A549 (cell line): ENCODE data around the gene COL5A1. TPM values are rescaled to one million over a fixed set of nuclear protein-coding genes. Genes with fewer than 3 reads are reported as not detected.

Experiments used
- ATAC-seq, 2 experiments: fragments of 200-7000 bp in 1 of 2; fragments of >200 bp in 1 of 2; cut with Nextera tagmentation in 1 of 2; cut with Tn5 transposase in 1 of 2; 3 replicates each; pipeline versions ENCODE4 v1.8.0 to v1.9.1; 2018 to 2020; ENCODE audit warnings: mild to moderate bottlenecking in 1 of 2, moderate library complexity in 1 of 2
- CTCF ChIA-PET: fragments of 300-600 bp; sonication (Branson Sonifier 250); formaldehyde crosslinking; extraction: SDS; loops from one replicate; lab custom pipeline; 2021; ENCODE audit warnings: antibody characterized with exemption, inconsistent platforms; lab: Yijun Ruan, JAX
- POLR2A ChIA-PET: fragments of 350-600 bp; formaldehyde crosslinking; extraction: SDS; loops from one replicate; lab custom pipeline; 2021; ENCODE audit warnings: antibody characterized with exemption, inconsistent platforms; lab: Yijun Ruan, JAX
- DNase-seq, 2 experiments: peaks; one replicate each; pipeline versions ENCODE4 v3.0.0 to v3.0.0-alpha.2; 2011 to 2016; ENCODE audit warnings: low read depth in 1 of 2, low spot score in 1 of 2
- FAIRE-seq: peaks from 2 replicates; lab custom pipeline; 2011; peaks lifted over from hg19 to GRCh38; lab: Jason Lieb, UNC
- H3K27ac ChIP-seq, 2 experiments: fragments of >200 bp; sonication (Bioruptor Twin); formaldehyde crosslinking; 3 replicates each; pipeline ENCODE4 v1.5.1; 2016 to 2017
- H3K4me1 ChIP-seq: fragments of >200 bp; sonication (Bioruptor Twin); formaldehyde crosslinking; 3 replicates; pipeline ENCODE4 v1.6.1; 2016
- H3K4me2 ChIP-seq: fragments of >200 bp; sonication (Bioruptor Twin); formaldehyde crosslinking; 3 replicates; pipeline ENCODE4 v1.6.1; 2016
- H3K4me3 ChIP-seq: fragments of >200 bp; sonication (Bioruptor Twin); formaldehyde crosslinking; 3 replicates; pipeline ENCODE4 v1.5.1; 2016
- H3K9me3 ChIP-seq: fragments of >200 bp; sonication (Bioruptor Twin); formaldehyde crosslinking; 3 replicates; pipeline ENCODE4 v1.6.1; 2016
- CBX2 ChIP-seq: fragments of 200-600 bp; sonication (generic); IDR thresholded peaks from 2 replicates; pipeline ENCODE4 v1.6.1; 2016; ENCODE audit warnings: low read depth, mild to moderate bottlenecking, borderline replicate concordance
- CEBPB ChIP-seq, 2 experiments: fragments of >200 bp in 1 of 2; sonication (Bioruptor Twin) in 1 of 2; formaldehyde crosslinking in 1 of 2; IDR thresholded peaks; 2 replicates each; pipeline ENCODE4 v1.6.1; 2012 to 2016
- FOSB ChIP-seq: fragments of 250-450 bp; sonication (Bioruptor Pico); IDR thresholded peaks from 2 replicates; pipeline ENCODE4 v1.5.0; 2020; ENCODE audit warnings: mild to moderate bottlenecking, moderate library complexity
- FOXS1 ChIP-seq: fragments of 250-450 bp; sonication (Bioruptor Pico); IDR thresholded peaks from 2 replicates; pipeline ENCODE4 v1.5.0; 2020; ENCODE audit warnings: mild to moderate bottlenecking, moderate library complexity
- HDAC2 ChIP-seq: fragments of 200-600 bp; sonication (generic); IDR thresholded peaks from 2 replicates; pipeline ENCODE4 v1.6.1; 2016
- HOXA7 ChIP-seq: fragments of 250-450 bp; sonication (Bioruptor Pico); IDR thresholded peaks from 2 replicates; pipeline ENCODE4 v1.5.0; 2020; ENCODE audit warnings: mild to moderate bottlenecking, moderate library complexity
- HOXB5 ChIP-seq: fragments of 250-450 bp; sonication (Bioruptor Pico); IDR thresholded peaks from 2 replicates; pipeline ENCODE4 v1.5.0; 2020; ENCODE audit warnings: mild to moderate bottlenecking, moderate library complexity
- JUN ChIP-seq, 2 experiments: fragments of >200 bp; sonication (Bioruptor Twin); formaldehyde crosslinking; IDR thresholded peaks; 2 replicates in 1 of 2; 3 replicates in 1 of 2; pipeline ENCODE4 v1.6.1; 2016 to 2017
- JUNB ChIP-seq: fragments of >200 bp; sonication (Bioruptor Twin); formaldehyde crosslinking; IDR thresholded peaks from 2 replicates; pipeline ENCODE4 v1.6.1; 2016
- KDM1A ChIP-seq: fragments of 200-600 bp; sonication (generic); IDR thresholded peaks from 2 replicates; pipeline ENCODE4 v1.6.1; 2016; ENCODE audit warnings: low read depth, mild to moderate bottlenecking
- KDM5A ChIP-seq: fragments of 200-600 bp; sonication (generic); IDR thresholded peaks from 2 replicates; pipeline ENCODE4 v1.6.1; 2016; ENCODE audit warnings: antibody characterized with exemption, mild to moderate bottlenecking
- MAFK ChIP-seq: fragments of 450-650 bp; IDR thresholded peaks from 2 replicates; pipeline ENCODE4 v1.6.1; 2014; ENCODE audit not compliant: partially characterized antibody
- MYC ChIP-seq: IDR thresholded peaks from 2 replicates; pipeline ENCODE4 v1.6.1; 2012; ENCODE audit warnings: mild to moderate bottlenecking, inconsistent platforms, low read length, improper control_type of control experiment, borderline replicate concordance
- NR3C1 ChIP-seq: fragments of >200 bp; sonication (Bioruptor Twin); formaldehyde crosslinking; IDR thresholded peaks from 3 replicates; pipeline ENCODE4 v1.6.1; 2017
- POLR2AphosphoS2 ChIP-seq: conservative IDR thresholded peaks from 2 replicates; pipeline ENCODE4 v1.6.1; 2012; ENCODE audit warnings: low read length, improper control_type of control experiment, inconsistent platforms
- TFCP2L1 ChIP-seq: fragments of 250-450 bp; sonication (Bioruptor Pico); IDR thresholded peaks from 2 replicates; pipeline ENCODE4 v1.5.0; 2021; ENCODE audit warnings: mild to moderate bottlenecking
- ZC3H11A ChIP-seq: fragments of 450-650 bp; IDR thresholded peaks from 2 replicates; pipeline ENCODE4 v1.6.1; 2014; ENCODE audit warnings: antibody characterized with exemption, mild to moderate bottlenecking
- ZFP36 ChIP-seq: fragments of 450-650 bp; IDR thresholded peaks from 2 replicates; pipeline ENCODE4 v1.6.1; 2014; ENCODE audit warnings: borderline replicate concordance; ENCODE audit not compliant: partially characterized antibody
- ZSCAN20 ChIP-seq: fragments of 250-450 bp; sonication (Bioruptor Pico); IDR thresholded peaks from 2 replicates; pipeline ENCODE4 v1.8.0; 2022; ENCODE audit warnings: mild to moderate bottlenecking, moderate library complexity
- WGBS: methylation state at CpG from one replicate; pipeline ENCODE4 v1.1.6; 2017; ENCODE audit errors: missing lambda C conversion rate; 5-methylcytosine and 5-hydroxymethylcytosine counted together
- polyA plus RNA-seq, 4 experiments: library from polyadenylated mRNA; depleted of rRNA in 3 of 4; stranded (reverse); fragments of >200 nt; fragmentation: RNase III in 1 of 4; extraction: RNeasy Plus Mini Kit Qiagen cat#74134 plus additional on column Dnase treatment in 1 of 4; gene quantifications; 2 replicates in 3 of 4; 3 replicates in 1 of 4; pipeline ENCODE4 v1.2.3, GENCODE V29; 2011 to 2017
- TF ChIP-seq, protein P1 (sequence below): fragments of 450-650 bp; IDR thresholded peaks from 2 replicates; pipeline ENCODE4 v1.6.1; 2014; ENCODE audit warnings: antibody characterized with exemption
- TF ChIP-seq, protein P2 (sequence below): IDR thresholded peaks from 2 replicates; pipeline ENCODE4 v1.6.1; 2012
- TF ChIP-seq, protein P3 (sequence below): fragments of >200 bp; sonication (Bioruptor Twin); formaldehyde crosslinking; IDR thresholded peaks from 3 replicates; pipeline ENCODE4 v1.6.1; 2016
- TF ChIP-seq, protein P4 (sequence below): fragments of >200 bp; sonication (Bioruptor Twin); formaldehyde crosslinking; IDR thresholded peaks from 2 replicates; pipeline ENCODE4 v1.6.1; 2016

COL5A1 gene
- polyA plus RNA-seq, 2 of the 4 experiments (the other 2 are of a cell fraction) = 16.1 to 67.5 TPM

DNA sequence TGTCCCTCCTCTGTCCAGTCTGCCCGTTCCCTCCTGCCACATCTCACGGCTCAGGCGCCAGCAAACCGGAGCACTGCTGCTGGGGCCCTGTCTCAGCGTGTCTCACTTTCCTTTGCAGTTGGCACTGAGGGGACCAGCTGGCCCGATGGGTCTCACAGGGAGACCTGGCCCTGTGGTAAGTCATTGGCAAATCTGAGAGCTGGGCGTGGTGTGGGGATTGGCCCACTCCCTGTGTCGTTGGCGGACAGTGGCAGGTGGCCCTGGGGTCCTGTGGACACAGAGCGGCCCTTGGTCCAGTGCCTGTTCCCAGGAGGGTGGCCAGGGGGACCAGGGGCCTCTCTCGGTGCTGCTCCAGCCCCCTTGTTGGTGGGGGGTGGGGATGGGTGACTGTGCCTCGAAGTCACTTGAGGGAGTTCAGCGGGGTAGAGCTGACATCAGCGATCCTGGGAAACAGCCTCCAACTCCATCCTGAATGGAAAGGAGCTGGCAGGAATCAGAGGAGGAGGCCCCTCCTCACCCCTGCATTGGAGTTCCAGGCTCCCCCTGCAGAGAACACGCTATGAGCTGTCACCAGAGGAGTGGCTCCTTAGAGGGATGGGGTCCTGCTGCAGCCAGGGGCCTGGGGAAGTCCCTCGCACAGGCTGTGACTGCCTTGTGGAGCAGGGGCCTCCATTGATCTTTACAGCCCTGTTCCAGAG lies 111.0 kb downstream of the COL5A1 start:
- H3K9me3 ChIP-seq = no peaks in the 10 kb centered on the region
- FAIRE-seq (no peak), ATAC-seq (no peak), DNase-seq (no peak)
- WGBS = 77% methylated on average over 11 of the region's 16 CpGs
- no peak overlapping the region for H3K4me2 ChIP-seq
- H3K4me1 ChIP-seq = no peaks in the 10 kb centered on the region
- TF ChIP-seq FOXS1 (CRISPR knock-in tag) (no peak), JUNB (no peak), CEBPB (IDR thresholded peaks at IDR 0.05) (no peak), ZSCAN20 (CRISPR knock-in tag) (no peak), MAFK (peak; percentile 26), NR3C1 (no peak), CBX2 (no peak), FOSB (no peak)
- TF ChIP-seq, protein P1, sequence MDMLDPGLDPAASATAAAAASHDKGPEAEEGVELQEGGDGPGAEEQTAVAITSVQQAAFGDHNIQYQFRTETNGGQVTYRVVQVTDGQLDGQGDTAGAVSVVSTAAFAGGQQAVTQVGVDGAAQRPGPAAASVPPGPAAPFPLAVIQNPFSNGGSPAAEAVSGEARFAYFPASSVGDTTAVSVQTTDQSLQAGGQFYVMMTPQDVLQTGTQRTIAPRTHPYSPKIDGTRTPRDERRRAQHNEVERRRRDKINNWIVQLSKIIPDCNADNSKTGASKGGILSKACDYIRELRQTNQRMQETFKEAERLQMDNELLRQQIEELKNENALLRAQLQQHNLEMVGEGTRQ = no peak
- H3K4me3 ChIP-seq = no peak overlapping the region
- POLR2A ChIA-PET = no interaction called here
- no peak overlapping the region for H3K27ac ChIP-seq
- CTCF ChIA-PET = interaction anchor here (0.6 to 1.3 kb wide), 3 partner anchors 54 to 1102 kb away, joined by 3 to 9 read pairs (median 3); no protein-coding TSS in a partner anchor

DNA sequence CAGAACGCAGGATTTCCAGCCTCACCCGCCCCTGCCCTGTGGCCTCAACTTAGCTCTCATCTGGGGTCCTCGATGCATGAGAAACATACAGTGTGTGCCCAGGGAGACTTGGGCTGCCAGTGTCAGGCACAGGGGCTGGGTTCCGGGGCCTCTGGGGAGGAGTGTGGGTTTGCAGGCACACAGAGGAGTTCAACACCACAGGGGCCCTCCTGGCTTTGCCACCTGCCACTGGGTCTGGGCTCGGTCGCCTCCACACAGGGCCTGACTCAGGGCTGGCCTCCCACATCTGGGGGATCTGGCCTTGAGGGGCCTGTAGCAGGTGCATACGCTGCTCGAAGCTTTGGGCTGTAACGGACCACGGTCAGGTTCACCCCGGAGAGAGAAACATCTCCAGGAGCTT lies 111.6 kb downstream of the COL5A1 start:
- FAIRE-seq (no peak), ATAC-seq (no peak), DNase-seq (no peak)
- no peak overlapping the region for H3K27ac ChIP-seq
- CTCF ChIA-PET = interaction anchor here (1.3 kb wide), 1 partner anchor 304 kb away, joined by 9 read pairs; no protein-coding TSS in a partner anchor
- no peaks in the 10 kb centered on the region for H3K9me3 ChIP-seq
- no peak overlapping the region for H3K4me2 ChIP-seq
- 88% methylated on average over 8 of the region's 11 CpGs for WGBS
- TF ChIP-seq KDM5A (no peak), POLR2AphosphoS2 (no peak), HDAC2 (no peak), CEBPB (IDR thresholded peaks at IDR 0.05) (no peak), JUN (IDR thresholded peaks at IDR 0.05) (no peak), KDM1A (no peak), MAFK (no peak), TFCP2L1 (CRISPR knock-in tag) (no peak), ZC3H11A (no peak), HOXA7 (CRISPR knock-in tag) (no peak), ZFP36 (no peak), MYC (no peak), HOXB5 (no peak)
- TF ChIP-seq, protein P2, sequence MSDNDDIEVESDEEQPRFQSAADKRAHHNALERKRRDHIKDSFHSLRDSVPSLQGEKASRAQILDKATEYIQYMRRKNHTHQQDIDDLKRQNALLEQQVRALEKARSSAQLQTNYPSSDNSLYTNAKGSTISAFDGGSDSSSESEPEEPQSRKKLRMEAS = no peak
- TF ChIP-seq, protein P3, sequence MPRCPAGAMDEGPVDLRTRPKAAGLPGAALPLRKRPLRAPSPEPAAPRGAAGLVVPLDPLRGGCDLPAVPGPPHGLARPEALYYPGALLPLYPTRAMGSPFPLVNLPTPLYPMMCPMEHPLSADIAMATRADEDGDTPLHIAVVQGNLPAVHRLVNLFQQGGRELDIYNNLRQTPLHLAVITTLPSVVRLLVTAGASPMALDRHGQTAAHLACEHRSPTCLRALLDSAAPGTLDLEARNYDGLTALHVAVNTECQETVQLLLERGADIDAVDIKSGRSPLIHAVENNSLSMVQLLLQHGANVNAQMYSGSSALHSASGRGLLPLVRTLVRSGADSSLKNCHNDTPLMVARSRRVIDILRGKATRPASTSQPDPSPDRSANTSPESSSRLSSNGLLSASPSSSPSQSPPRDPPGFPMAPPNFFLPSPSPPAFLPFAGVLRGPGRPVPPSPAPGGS = no peak
- TF ChIP-seq, protein P4, sequence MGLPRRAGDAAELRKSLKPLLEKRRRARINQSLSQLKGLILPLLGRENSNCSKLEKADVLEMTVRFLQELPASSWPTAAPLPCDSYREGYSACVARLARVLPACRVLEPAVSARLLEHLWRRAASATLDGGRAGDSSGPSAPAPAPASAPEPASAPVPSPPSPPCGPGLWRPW = no peak
- H3K4me3 ChIP-seq = no peak overlapping the region
- H3K4me1 ChIP-seq = no peaks in the 10 kb centered on the region
- POLR2A ChIA-PET = no interaction called here
